HCT116 (cell line): ENCODE data around the gene SEPTIN11. TPM values are rescaled to one million over a fixed set of nuclear protein-coding genes. Genes with fewer than 3 reads are reported as not detected.

Experiments
- ATAC-seq: fragments of 200-7000 bp; cut with Tn5 transposase; 2 replicates; pipeline ENCODE4 v1.9.1; 2020; ENCODE audit warnings: mild to moderate bottlenecking, moderate library complexity
- BruUV-seq: library from RNA; stranded (reverse); fragments of 400-500 nt; replicated peaks from 2 replicates; lab custom pipeline; 2021; lab: Mats Ljungman, UMichigan
- CTCF ChIA-PET: fragments of 300-600 bp; sonication (Branson Sonifier 250); formaldehyde crosslinking; loops from one replicate; lab custom pipeline; 2021; ENCODE audit warnings: antibody characterized with exemption; lab: Charles Lee
- POLR2A ChIA-PET: fragments of 300-600, 350-600 bp; sonication (Branson Sonifier 250); formaldehyde crosslinking; loops from one replicate; lab custom pipeline; 2021; ENCODE audit warnings: antibody characterized with exemption; lab: Charles Lee
- RAD21 ChIA-PET, 2 experiments: fragments of 300-600 bp; sonication (Branson Sonifier 250); formaldehyde crosslinking; loops; one replicate each; lab custom pipeline; 2023; ENCODE audit warnings: low total read pairs in 2 of 2; ENCODE audit not compliant: uncharacterized antibody in 2 of 2, unreplicated experiment in 2 of 2, low non-redundant PET in 1 of 2; lab: Charles Lee
- DNase-seq: peaks from one replicate; pipeline ENCODE4 v3.0.0-alpha.2; 2010; ENCODE audit warnings: low read depth, low spot score
- H2AFZ ChIP-seq: fragments of 200-600 bp; shearing (Covaris generic), sonication (generic); 2 replicates; pipeline ENCODE4 v1.6.1; 2017; ENCODE audit warnings: low read depth, mixed run types, mixed read lengths, antibody characterized with exemption, low read length; ENCODE audit not compliant: poor library complexity, severe bottlenecking
- H3K27ac ChIP-seq: 2 replicates; pipeline ENCODE4 v1.5.1; 2012; ENCODE audit warnings: low read depth, low read length
- H3K27me3 ChIP-seq: fragments of 200-600 bp; sonication (generic); 2 replicates; pipeline ENCODE4 v1.6.1; 2016; ENCODE audit warnings: mixed run types, low read length, mixed read lengths; ENCODE audit not compliant: insufficient read depth
- H3K36me3 ChIP-seq, 2 experiments: fragments of 200-500 bp in 1 of 2; fragments of 200-600 bp in 1 of 2; sonication (Bioruptor generic) in 1 of 2; sonication (generic) in 1 of 2; 2 replicates each; pipeline versions ENCODE4 v1.5.1 to v1.6.1; 2014 to 2016; ENCODE audit warnings: low read length in 2 of 2, inconsistent platforms in 1 of 2, mixed read lengths in 1 of 2, mixed run types in 1 of 2; ENCODE audit not compliant: insufficient read depth in 2 of 2, control insufficient read depth in 1 of 2
- H3K4me1 ChIP-seq, 2 experiments: fragments of 200-600 bp in 1 of 2; sonication (generic) in 1 of 2; 2 replicates each; pipeline versions ENCODE4 v1.5.1 to v1.6.1; 2012 to 2017; ENCODE audit warnings: low read length in 2 of 2, inconsistent platforms in 1 of 2, mild to moderate bottlenecking in 1 of 2, mixed read lengths in 1 of 2, mixed run types in 1 of 2, moderate library complexity in 1 of 2; ENCODE audit not compliant: insufficient read depth in 2 of 2, control insufficient read depth in 1 of 2
- H3K4me2 ChIP-seq: fragments of 200-600 bp; sonication (generic); 2 replicates; pipeline ENCODE4 v1.6.1; 2017; ENCODE audit warnings: mixed run types, low read length, mixed read lengths
- H3K4me3 ChIP-seq, 2 experiments: fragments of 200-600 bp in 1 of 2; sonication (generic) in 1 of 2; replicated peaks in 1 of 2; 2 replicates each; pipeline ENCODE4 v1.5.1; 2011 to 2016; ENCODE audit warnings: low read length in 2 of 2, control low read depth in 1 of 2, low read depth in 1 of 2, mild to moderate bottlenecking in 1 of 2, mixed read lengths in 1 of 2, mixed run types in 1 of 2
- H3K79me2 ChIP-seq: fragments of 200-600 bp; sonication (generic); 2 replicates; pipeline ENCODE4 v1.6.1; 2017; ENCODE audit warnings: mild to moderate bottlenecking, mixed run types, low read length, moderate library complexity, mixed read lengths; ENCODE audit not compliant: insufficient read depth
- H3K9ac ChIP-seq: fragments of 200-600 bp; sonication (generic); 2 replicates; pipeline ENCODE4 v1.6.1; 2016; ENCODE audit warnings: low read length, mixed read lengths
- H3K9me2 ChIP-seq: fragments of 200-600 bp; sonication (generic), shearing (Covaris generic); 2 replicates; pipeline ENCODE4 v1.6.1; 2017; ENCODE audit warnings: mixed run types, mild to moderate bottlenecking, moderate library complexity; ENCODE audit not compliant: insufficient read depth
- H3K9me3 ChIP-seq, 2 experiments: fragments of 200-500 bp in 1 of 2; fragments of 200-600 bp in 1 of 2; sonication (Bioruptor generic) in 1 of 2; sonication (generic) in 1 of 2; 2 replicates each; pipeline ENCODE4 v1.6.1; 2014 to 2017; ENCODE audit warnings: low read length in 2 of 2, mixed read lengths in 2 of 2, inconsistent platforms in 1 of 2, low read depth in 1 of 2, mild to moderate bottlenecking in 1 of 2, mixed run types in 1 of 2, moderate library complexity in 1 of 2; ENCODE audit not compliant: control insufficient read depth in 1 of 2, insufficient read depth in 1 of 2
- H4K20me1 ChIP-seq: fragments of 200-600 bp; sonication (generic), shearing (Covaris generic); 2 replicates; pipeline ENCODE4 v1.6.1; 2017; ENCODE audit warnings: mixed run types, mild to moderate bottlenecking, moderate library complexity; ENCODE audit not compliant: insufficient read depth
- CBX3 ChIP-seq: IDR thresholded peaks from 2 replicates; pipeline ENCODE4 v1.6.1; 2012; ENCODE audit warnings: low read depth
- CTCF ChIP-seq, 3 experiments: fragments of 200-600 bp in 1 of 3; sonication (generic) in 1 of 3; IDR thresholded peaks in 2 of 3; conservative IDR thresholded peaks in 1 of 3; 2 replicates each; pipeline ENCODE4 v1.5.1; 2012 to 2017; ENCODE audit warnings: low read depth in 2 of 3, low read length in 2 of 3, antibody characterized with exemption in 1 of 3, borderline replicate concordance in 1 of 3, control low read depth in 1 of 3, mild to moderate bottlenecking in 1 of 3, mixed read lengths in 1 of 3, mixed run types in 1 of 3, moderate library complexity in 1 of 3; ENCODE audit not compliant: insufficient read depth in 1 of 3
- ELF1 ChIP-seq: IDR thresholded peaks from 2 replicates; pipeline ENCODE4 v1.6.1; 2012; ENCODE audit warnings: low read depth, borderline replicate concordance
- EZH2phosphoT487 ChIP-seq: fragments of 200-600 bp; IDR thresholded peaks from 2 replicates; pipeline ENCODE4 v1.6.1; 2018; ENCODE audit warnings: antibody characterized with exemption, borderline replicate concordance
- FOSL1 ChIP-seq: IDR thresholded peaks from 2 replicates; pipeline ENCODE4 v1.6.1; 2012; ENCODE audit warnings: low read depth
- JUND ChIP-seq: IDR thresholded peaks from 2 replicates; pipeline ENCODE4 v1.6.1; 2012
- POLR2A ChIP-seq: IDR thresholded peaks from 2 replicates; pipeline ENCODE4 v1.7.0; 2011; ENCODE audit warnings: borderline replicate concordance; ENCODE audit not compliant: insufficient read depth, insufficient read length; ENCODE audit errors: extremely low read depth
- POLR2AphosphoS5 ChIP-seq: IDR thresholded peaks from 2 replicates; pipeline ENCODE4 v1.6.1; 2011; ENCODE audit warnings: mild to moderate bottlenecking, low read depth, low read length, moderate library complexity
- RAD21 ChIP-seq: IDR thresholded peaks from 2 replicates; pipeline ENCODE4 v1.6.1; 2012; ENCODE audit warnings: low read depth, mild to moderate bottlenecking
- SRF ChIP-seq: IDR thresholded peaks from 2 replicates; pipeline ENCODE4 v1.6.1; 2012; ENCODE audit warnings: low read depth
- TCF7L2 ChIP-seq: IDR thresholded peaks from 2 replicates; pipeline ENCODE4 v1.7.0; 2011; ENCODE audit warnings: borderline replicate concordance, inconsistent platforms; ENCODE audit not compliant: insufficient read depth, insufficient read length; ENCODE audit errors: extremely low read depth
- ZBTB33 ChIP-seq: IDR thresholded peaks from 2 replicates; pipeline ENCODE4 v1.6.1; 2011; ENCODE audit warnings: mild to moderate bottlenecking, low read length, moderate library complexity; ENCODE audit not compliant: insufficient replicate concordance; ENCODE audit errors: extremely low read depth
- ZNF274 ChIP-seq: fragments of 200-500 bp; sonication (Bioruptor generic); IDR thresholded peaks from 2 replicates; pipeline ENCODE4 v1.6.1; 2014; ENCODE audit warnings: mild to moderate bottlenecking, low read depth, low read length, inconsistent platforms
- intact Hi-C: fragments of 100-400 bp; cut with micrococcal nuclease; formaldehyde crosslinking; loops from 2 replicates; pipeline ENCODE4 v1.10.0; 2022
- total RNA-seq: library from RNA; stranded (reverse); gene quantifications from one replicate; pipeline ENCODE4 v1.2.1, GENCODE V29; 2021; ENCODE audit not compliant: unreplicated experiment

SEPTIN11 gene
- total RNA-seq, 1 experiment from 2014 or later: 94.4 TPM

- Histone ChIP-seq H2AFZ (no peak overlapping the region), H3K27ac (no peak overlapping the region), H3K9ac (no peak overlapping the region), H3K4me1 (no peaks in the 10 kb centered on the region), H3K36me3 (no peaks in the 10 kb centered on the region), H3K9me3 (no peaks in the 10 kb centered on the region), H3K9me2 (no peaks in the 10 kb centered on the region), H3K4me2 (no peak overlapping the region), H3K79me2 (peaks cover 49% of the 10 kb centered on the region), H3K4me3 (no peak overlapping the region), H3K27me3 (no peaks in the 10 kb centered on the region), H4K20me1 (no peaks in the 10 kb centered on the region)
- POLR2A ChIA-PET: no interaction called here
- TF ChIP-seq ZBTB33 (no peak), EZH2phosphoT487 (no peak), ELF1 (no peak), JUND (no peak), FOSL1 (no peak), CTCF (IDR thresholded peaks at IDR 0.05 in 2 of 3, conservative IDR thresholded peaks at IDR 0.05 in 1 of 3; ENCODE audit: borderline replicate concordance in 1 of 3, insufficient read depth in 1 of 3, low read depth in 2 of 3, low read length in 2 of 3) (no peak), POLR2A (no peak), POLR2AphosphoS5 (no peak), TCF7L2 (no peak), CBX3 (no peak), RAD21 (no peak), SRF (no peak), ZNF274 (no peak)
- no peak for ATAC-seq
- no peak for DNase-seq
- no TSS peak for BruUV-seq
- RAD21 ChIA-PET: no interaction called here
- intact Hi-C loops: no loop called here
- CTCF ChIA-PET: interaction anchor here (1.5 kb wide), 1 partner anchor 9 kb away, joined by 4 read pairs; no protein-coding TSS in a partner anchor
These were observed 37.6 kb downstream of the SEPTIN11 start for GRCh38 chr4:76987153-76987591.
